H9 (cell line): ENCODE data around the gene SULT2B1. TPM values are rescaled to one million over a fixed set of nuclear protein-coding genes. Genes with fewer than 3 reads are reported as not detected.

Experiments
- DNase-seq: peaks from one replicate; pipeline ENCODE4 v3.0.0-alpha.2; 2017
- H2AFZ ChIP-seq: one replicate; pipeline ENCODE4 v1.6.1; 2013; ENCODE audit warnings: mild to moderate bottlenecking, low read length, control low read depth, moderate library complexity
- H2AK5ac ChIP-seq: 2 replicates; pipeline ENCODE4 v1.6.1; 2013; ENCODE audit warnings: low read length, control low read depth, mixed read lengths; ENCODE audit not compliant: insufficient read length
- H2BK120ac ChIP-seq: one replicate; pipeline ENCODE4 v1.6.1; 2013; ENCODE audit warnings: low read depth, mild to moderate bottlenecking, low read length, control low read depth, inconsistent platforms; ENCODE audit not compliant: poor library complexity, severe bottlenecking
- H2BK12ac ChIP-seq: 2 replicates; pipeline ENCODE4 v1.6.1; 2013; ENCODE audit warnings: low read length, control low read depth, mixed read lengths, low read depth; ENCODE audit not compliant: insufficient read length
- H2BK15ac ChIP-seq: 2 replicates; pipeline ENCODE4 v1.6.1; 2013; ENCODE audit warnings: low read depth, low read length, control low read depth
- H2BK20ac ChIP-seq: one replicate; pipeline ENCODE4 v1.6.1; 2013; ENCODE audit warnings: low read depth, mild to moderate bottlenecking, low read length, control low read depth, inconsistent platforms; ENCODE audit not compliant: poor library complexity, severe bottlenecking
- H2BK5ac ChIP-seq: 2 replicates; pipeline ENCODE4 v1.6.1; 2013; ENCODE audit warnings: low read length, control low read depth, mixed read lengths; ENCODE audit not compliant: insufficient read length
- H3K14ac ChIP-seq: 2 replicates; pipeline ENCODE4 v1.6.1; 2013; ENCODE audit warnings: low read length, control low read depth; ENCODE audit not compliant: insufficient read depth
- H3K18ac ChIP-seq: 2 replicates; pipeline ENCODE4 v1.6.1; 2013; ENCODE audit warnings: low read depth, mild to moderate bottlenecking, mixed read lengths, low read length, control low read depth; ENCODE audit not compliant: insufficient read length
- H3K23ac ChIP-seq: 2 replicates; pipeline ENCODE4 v1.6.1; 2013; ENCODE audit warnings: low read length, control low read depth, mixed read lengths, low read depth; ENCODE audit not compliant: insufficient read length
- H3K23me2 ChIP-seq: 2 replicates; pipeline ENCODE4 v1.6.1; 2013; ENCODE audit warnings: low read depth, mild to moderate bottlenecking, mixed read lengths, low read length, control low read depth; ENCODE audit not compliant: insufficient read length, poor library complexity, severe bottlenecking
- H3K27ac ChIP-seq: 2 replicates; pipeline ENCODE4 v1.5.1; 2013; ENCODE audit warnings: low read length, control low read depth, mixed read lengths, low read depth; ENCODE audit not compliant: insufficient read length
- H3K27me3 ChIP-seq: 2 replicates; pipeline ENCODE4 v1.6.1; 2013; ENCODE audit warnings: low read length, control low read depth, inconsistent platforms; ENCODE audit not compliant: insufficient read depth
- H3K4ac ChIP-seq: 2 replicates; pipeline ENCODE4 v1.6.1; 2013; ENCODE audit warnings: low read depth, mild to moderate bottlenecking, control low read depth, inconsistent platforms, low read length, moderate library complexity
- H3K4me1 ChIP-seq: 2 replicates; pipeline ENCODE4 v1.6.1; 2013; ENCODE audit warnings: low read length, control low read depth, inconsistent platforms; ENCODE audit not compliant: insufficient read depth
- H3K4me2 ChIP-seq: 2 replicates; pipeline ENCODE4 v1.6.1; 2013; ENCODE audit warnings: low read length, control low read depth, mixed read lengths; ENCODE audit not compliant: insufficient read length, insufficient read depth
- H3K56ac ChIP-seq: 2 replicates; pipeline ENCODE4 v1.6.1; 2013; ENCODE audit warnings: low read depth, mild to moderate bottlenecking, mixed read lengths, low read length, control low read depth; ENCODE audit not compliant: insufficient read length
- H3K79me1 ChIP-seq: 2 replicates; pipeline ENCODE4 v1.6.1; 2013; ENCODE audit warnings: low read depth, mild to moderate bottlenecking, moderate library complexity, low read length, control low read depth, inconsistent platforms; ENCODE audit not compliant: insufficient read depth, poor library complexity, severe bottlenecking
- H3K79me2 ChIP-seq: 2 replicates; pipeline ENCODE4 v1.6.1; 2013; ENCODE audit warnings: low read length, control low read depth, inconsistent platforms; ENCODE audit not compliant: insufficient read depth
- H3K9ac ChIP-seq: 2 replicates; pipeline ENCODE4 v1.6.1; 2013; ENCODE audit warnings: low read length, control low read depth, mixed read lengths; ENCODE audit not compliant: insufficient read length; ENCODE audit errors: extremely low read depth
- H3K9me3 ChIP-seq: one replicate; pipeline ENCODE4 v1.6.1; 2013; ENCODE audit warnings: low read depth, low read length, inconsistent platforms; ENCODE audit not compliant: control insufficient read depth
- H3T11ph ChIP-seq: one replicate; pipeline ENCODE4 v1.6.1; 2013; ENCODE audit warnings: mild to moderate bottlenecking, low read length, control low read depth, inconsistent platforms
- H4K20me1 ChIP-seq: one replicate; pipeline ENCODE4 v1.6.1; 2013; ENCODE audit not compliant: control insufficient read depth, insufficient read length, insufficient read depth
- H4K5ac ChIP-seq: 2 replicates; pipeline ENCODE4 v1.6.1; 2013; ENCODE audit warnings: low read depth, mild to moderate bottlenecking, mixed read lengths, low read length, control low read depth; ENCODE audit not compliant: insufficient read length
- H4K8ac ChIP-seq: replicated peaks from 2 replicates; pipeline ENCODE4 v1.6.1; 2013; ENCODE audit warnings: low read length, control low read depth, mixed read lengths, low read depth; ENCODE audit not compliant: insufficient read length
- H4K91ac ChIP-seq: 2 replicates; pipeline ENCODE4 v1.6.1; 2013; ENCODE audit warnings: low read depth, mild to moderate bottlenecking, moderate library complexity, mixed read lengths, low read length, control low read depth; ENCODE audit not compliant: insufficient read length
- H3K27ac Mint-ChIP-seq, 3 experiments: 2 replicates in 2 of 3; 3 replicates in 1 of 3; pipeline ENCODE4 v1.8.0; 2020 to 2021; ENCODE audit warnings: mixed read lengths in 3 of 3, mild to moderate bottlenecking in 1 of 3, moderate library complexity in 1 of 3
- H3K27me3 Mint-ChIP-seq: 2 replicates; pipeline ENCODE4 v1.8.0; 2021; ENCODE audit warnings: low read depth, mild to moderate bottlenecking, moderate library complexity, mixed read lengths
- H3K36me3 Mint-ChIP-seq, 3 experiments: 2 replicates in 2 of 3; 3 replicates in 1 of 3; pipeline ENCODE4 v1.8.0; 2020 to 2021; ENCODE audit warnings: low read depth in 3 of 3, mixed read lengths in 3 of 3; ENCODE audit not compliant: insufficient read depth in 1 of 3
- H3K4me1 Mint-ChIP-seq, 2 experiments: 2 replicates each; pipeline ENCODE4 v1.8.0; 2020; ENCODE audit warnings: mixed read lengths in 2 of 2
- H3K4me3 Mint-ChIP-seq, 2 experiments: 2 replicates in 1 of 2; 3 replicates in 1 of 2; pipeline ENCODE4 v1.8.0; 2020 to 2021; ENCODE audit warnings: mild to moderate bottlenecking in 2 of 2, mixed read lengths in 2 of 2, moderate library complexity in 1 of 2
- H3K9me3 Mint-ChIP-seq, 2 experiments: 2 replicates in 1 of 2; 3 replicates in 1 of 2; pipeline ENCODE4 v1.8.0; 2020; ENCODE audit warnings: mild to moderate bottlenecking in 2 of 2, mixed read lengths in 2 of 2, moderate library complexity in 1 of 2
- WGBS: extraction: QIAGEN DNeasy Blood & Tissue Kit; methylation state at CpG from one replicate; pipeline ENCODE4 v1.1.7; 2013; ENCODE audit warnings: missing lambda C conversion rate, low lambda C conversion rate, mixed read lengths; ENCODE audit not compliant: insufficient read length; ENCODE audit errors: extremely low coverage; 5-methylcytosine and 5-hydroxymethylcytosine counted together
- total RNA-seq: library from RNA; stranded (reverse); gene quantifications from 2 replicates; pipeline ENCODE4 v1.2.1, GENCODE V29; 2021
- TF ChIP-seq, protein P1 (sequence below): fragments of 200-600 bp; sonication (generic); conservative IDR thresholded peaks from 3 replicates; pipeline ENCODE4 v1.8.0; 2021; ENCODE audit warnings: antibody characterized with exemption, mild to moderate bottlenecking

Gene SULT2B1
- total RNA-seq, 1 experiment from 2014 or later: 1.7 TPM

DNA sequence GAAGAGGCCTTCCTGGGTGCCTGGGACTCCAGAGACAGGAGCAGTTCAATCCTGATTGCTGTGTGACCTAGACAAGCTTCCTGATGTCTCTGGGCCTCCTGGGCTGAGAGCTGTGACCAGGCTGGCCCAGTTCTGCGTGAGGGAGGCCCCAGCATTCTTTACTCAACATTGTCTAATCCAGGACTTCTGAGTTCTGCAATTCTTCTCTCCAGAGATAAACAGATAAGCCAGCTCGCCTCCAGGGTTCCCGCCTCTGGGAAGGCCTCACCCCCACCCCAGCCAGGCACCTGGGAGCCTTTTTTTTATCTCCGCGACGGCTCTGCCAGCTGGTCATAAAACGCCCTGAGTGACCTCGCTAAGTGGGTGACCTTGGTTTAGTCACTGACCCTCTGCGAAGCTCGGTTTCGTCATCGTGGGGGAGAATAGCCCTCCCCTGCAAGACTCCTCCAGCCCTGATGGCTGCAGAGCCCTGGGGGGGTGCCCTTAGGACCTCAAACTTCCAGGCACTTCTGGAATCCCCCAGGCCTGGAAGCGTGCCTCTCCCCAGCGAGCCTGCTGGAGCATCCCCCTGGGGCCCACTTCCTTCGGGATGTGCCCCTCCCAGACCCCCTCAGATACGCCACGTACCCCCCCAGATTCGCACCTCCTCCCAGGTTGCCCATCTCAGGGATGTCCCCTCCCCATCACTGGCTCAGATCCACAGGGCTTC is 1.9 kb downstream of the SULT2B1 start:
- no peak overlapping the region for H3K56ac ChIP-seq
- H3K27ac ChIP-seq: no peak overlapping the region
- peak overlapping the region; percentile 11 for H3K4me2 ChIP-seq
- H3K4me1 ChIP-seq: peaks cover 2% of the 10 kb centered on the region; the same call in 1 of the 2 replicates
- no peak overlapping the region for H3K9ac ChIP-seq
- Mint-ChIP-seq H3K4me3 (peak overlapping the region in 1 of 2 experiments; percentile 64; a peak in 3 of 5 replicates), H3K4me1 (peaks cover 19 to 29% of the 10 kb centered on the region in 2 experiments), H3K36me3 (no peaks in the 10 kb centered on the region), H3K9me3 (peaks cover 0 to 6% of the 10 kb centered on the region in 2 experiments; a peak in 2 of 5 replicates), H3K27ac (peak overlapping the region; percentile 23 to 97 (median 88); a peak in 5 of 7 replicates), H3K27me3 (no peaks in the 10 kb centered on the region; the same call in none of the 2 replicates)
- no peak overlapping the region for H2BK5ac ChIP-seq
- H3K4ac ChIP-seq: no peak overlapping the region
- no peak overlapping the region for H2BK20ac ChIP-seq
- peak overlapping the region; percentile 38 for H3K18ac ChIP-seq
- H2AK5ac ChIP-seq: no peak overlapping the region
- no peaks in the 10 kb centered on the region for H3K9me3 ChIP-seq
- DNase-seq: peak; percentile 54
- no peaks in the 10 kb centered on the region for H3K79me1 ChIP-seq
- no peak overlapping the region for H2BK120ac ChIP-seq
- H3K23me2 ChIP-seq: no peaks in the 10 kb centered on the region
- TF ChIP-seq, protein P1, sequence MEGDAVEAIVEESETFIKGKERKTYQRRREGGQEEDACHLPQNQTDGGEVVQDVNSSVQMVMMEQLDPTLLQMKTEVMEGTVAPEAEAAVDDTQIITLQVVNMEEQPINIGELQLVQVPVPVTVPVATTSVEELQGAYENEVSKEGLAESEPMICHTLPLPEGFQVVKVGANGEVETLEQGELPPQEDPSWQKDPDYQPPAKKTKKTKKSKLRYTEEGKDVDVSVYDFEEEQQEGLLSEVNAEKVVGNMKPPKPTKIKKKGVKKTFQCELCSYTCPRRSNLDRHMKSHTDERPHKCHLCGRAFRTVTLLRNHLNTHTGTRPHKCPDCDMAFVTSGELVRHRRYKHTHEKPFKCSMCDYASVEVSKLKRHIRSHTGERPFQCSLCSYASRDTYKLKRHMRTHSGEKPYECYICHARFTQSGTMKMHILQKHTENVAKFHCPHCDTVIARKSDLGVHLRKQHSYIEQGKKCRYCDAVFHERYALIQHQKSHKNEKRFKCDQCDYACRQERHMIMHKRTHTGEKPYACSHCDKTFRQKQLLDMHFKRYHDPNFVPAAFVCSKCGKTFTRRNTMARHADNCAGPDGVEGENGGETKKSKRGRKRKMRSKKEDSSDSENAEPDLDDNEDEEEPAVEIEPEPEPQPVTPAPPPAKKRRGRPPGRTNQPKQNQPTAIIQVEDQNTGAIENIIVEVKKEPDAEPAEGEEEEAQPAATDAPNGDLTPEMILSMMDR: no peak
- H2AFZ ChIP-seq: no peak overlapping the region
- WGBS: no CpG with 5 or more reads among the region's 18 CpGs
- peak overlapping the region; percentile 52; the same call in 1 of the 2 replicates for H3K14ac ChIP-seq
- H4K8ac ChIP-seq: no peak overlapping the region
- H4K91ac ChIP-seq: no peak overlapping the region
- H3K23ac ChIP-seq: no peak overlapping the region
- no peaks in the 10 kb centered on the region for H3K27me3 ChIP-seq
- no peaks in the 10 kb centered on the region for H4K20me1 ChIP-seq
- peak overlapping the region; percentile 57 for H4K5ac ChIP-seq
- H3T11ph ChIP-seq: no peak overlapping the region
- H2BK12ac ChIP-seq: no peak overlapping the region
- no peaks in the 10 kb centered on the region for H3K79me2 ChIP-seq
- H2BK15ac ChIP-seq: no peak overlapping the region
